ENCODE measurements around the gene STYXL2.

The STYXL2 gene

GRCh38 chr1:167114725-167115124, 20.9 kb downstream of the STYXL2 start:
- H3K27me3 Mint-ChIP-seq = no peaks in the 10 kb centered on the region
- peak overlapping the region; percentile 47 for H3K27ac Mint-ChIP-seq
- no peaks in the 10 kb centered on the region for H3K9me3 Mint-ChIP-seq
- H3K4me3 Mint-ChIP-seq = no peak overlapping the region
- peaks cover 27% of the 10 kb centered on the region for H3K4me1 Mint-ChIP-seq
- H3K36me3 Mint-ChIP-seq = peaks cover 8% of the 10 kb centered on the region

DNA sequence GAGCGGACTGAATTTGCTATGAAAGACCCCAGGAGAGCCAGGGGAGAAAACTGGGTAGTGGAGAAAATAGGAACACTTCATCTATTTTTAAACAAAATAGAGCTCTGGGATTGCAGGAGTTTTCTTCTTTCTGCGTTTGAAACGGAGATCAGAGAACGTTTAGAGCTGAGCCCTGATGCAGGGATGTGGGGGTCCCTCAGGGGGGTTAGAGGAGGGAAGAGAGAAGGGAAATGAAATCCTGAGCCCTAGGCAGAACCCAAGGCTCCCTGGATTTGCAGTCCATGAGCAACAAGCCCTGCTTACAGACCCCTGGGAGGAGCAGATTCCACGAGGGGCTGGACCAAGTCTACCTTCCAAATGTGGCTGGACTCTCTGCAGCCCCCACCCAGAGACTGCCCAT, 21.8 kb downstream of the STYXL2 start:
- H3K4me3 Mint-ChIP-seq = no peak overlapping the region
- no peaks in the 10 kb centered on the region for H3K27me3 Mint-ChIP-seq
- H3K36me3 Mint-ChIP-seq = peaks cover 2% of the 10 kb centered on the region
- no peak overlapping the region for H3K27ac Mint-ChIP-seq
- peaks cover 23% of the 10 kb centered on the region for H3K4me1 Mint-ChIP-seq
- H3K9me3 Mint-ChIP-seq = no peaks in the 10 kb centered on the region

DNA sequence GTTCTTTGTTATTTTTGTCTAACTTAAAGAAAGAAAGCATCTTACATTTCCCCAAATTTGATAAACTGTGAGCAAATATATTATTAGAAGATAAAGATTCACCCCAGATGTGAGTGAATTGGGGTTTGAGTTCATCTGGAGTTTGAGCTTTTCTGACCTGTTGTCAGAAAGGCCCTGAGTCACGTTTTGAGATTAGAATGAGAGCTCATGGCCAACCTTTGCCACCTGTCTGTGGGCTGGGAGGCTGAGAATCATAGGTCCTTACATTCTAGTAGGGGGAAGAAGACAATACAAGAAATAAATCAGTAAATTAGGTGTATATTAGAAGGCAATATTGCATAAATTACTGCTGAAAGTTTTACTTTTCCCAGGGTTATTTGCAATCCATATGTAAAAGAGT, 22.3 kb downstream of the STYXL2 start:
- Mint-ChIP-seq H3K4me1 (peaks cover 20% of the 10 kb centered on the region), H3K36me3 (no peaks in the 10 kb centered on the region), H3K27ac (no peak overlapping the region), H3K4me3 (no peak overlapping the region), H3K9me3 (no peaks in the 10 kb centered on the region), H3K27me3 (no peaks in the 10 kb centered on the region)

- H3K27ac Mint-ChIP-seq = no peak overlapping the region
- H3K36me3 Mint-ChIP-seq = no peaks in the 10 kb centered on the region
- H3K4me1 Mint-ChIP-seq = peaks cover 21% of the 10 kb centered on the region
- no peaks in the 10 kb centered on the region for H3K27me3 Mint-ChIP-seq
- no peak overlapping the region for H3K4me3 Mint-ChIP-seq
- H3K9me3 Mint-ChIP-seq = no peaks in the 10 kb centered on the region
Observed at GRCh38 chr1:167117225-167117624, 23.4 kb downstream of the STYXL2 start.

- H3K27ac Mint-ChIP-seq = no peak overlapping the region
- H3K4me1 Mint-ChIP-seq = peaks cover 18% of the 10 kb centered on the region
- H3K9me3 Mint-ChIP-seq = no peaks in the 10 kb centered on the region
- no peaks in the 10 kb centered on the region for H3K36me3 Mint-ChIP-seq
- no peaks in the 10 kb centered on the region for H3K27me3 Mint-ChIP-seq
- H3K4me3 Mint-ChIP-seq = no peak overlapping the region
Observed at GRCh38 chr1:167118188-167118587, 24.3 kb downstream of the STYXL2 start.

- peak overlapping the region; percentile 14 for H3K27ac Mint-ChIP-seq
- peaks cover 14% of the 10 kb centered on the region for H3K4me1 Mint-ChIP-seq
- no peaks in the 10 kb centered on the region for H3K27me3 Mint-ChIP-seq
- H3K4me3 Mint-ChIP-seq = no peak overlapping the region
- H3K9me3 Mint-ChIP-seq = no peaks in the 10 kb centered on the region
- H3K36me3 Mint-ChIP-seq = no peaks in the 10 kb centered on the region
Observed at GRCh38 chr1:167119696-167120095, 25.8 kb downstream of the STYXL2 start.

DNA sequence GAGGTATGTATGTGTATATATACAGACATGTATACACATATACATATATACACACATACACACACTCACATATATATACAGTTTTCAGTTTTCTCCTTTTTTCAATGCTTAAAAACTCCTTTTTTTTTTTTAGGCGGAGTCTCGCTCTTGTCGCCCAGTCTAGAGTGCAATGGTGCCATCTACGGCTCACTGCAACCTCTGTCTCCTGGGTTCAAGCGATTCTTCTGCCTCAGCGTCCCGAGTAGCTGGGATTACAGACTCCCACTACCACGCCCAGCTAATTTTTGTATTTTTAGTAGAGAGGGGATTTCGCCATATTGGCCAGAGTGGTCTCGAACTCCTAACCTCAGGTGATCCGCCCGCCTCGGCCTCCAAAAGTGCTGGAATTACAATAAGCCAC, 27.0 kb downstream of the STYXL2 start:
- H3K36me3 Mint-ChIP-seq = no peaks in the 10 kb centered on the region
- no peak overlapping the region for H3K27ac Mint-ChIP-seq
- peak overlapping the region; percentile 90 for H3K4me3 Mint-ChIP-seq
- peaks cover 1% of the 10 kb centered on the region for H3K27me3 Mint-ChIP-seq
- H3K9me3 Mint-ChIP-seq = no peaks in the 10 kb centered on the region
- H3K4me1 Mint-ChIP-seq = peaks cover 12% of the 10 kb centered on the region

DNA sequence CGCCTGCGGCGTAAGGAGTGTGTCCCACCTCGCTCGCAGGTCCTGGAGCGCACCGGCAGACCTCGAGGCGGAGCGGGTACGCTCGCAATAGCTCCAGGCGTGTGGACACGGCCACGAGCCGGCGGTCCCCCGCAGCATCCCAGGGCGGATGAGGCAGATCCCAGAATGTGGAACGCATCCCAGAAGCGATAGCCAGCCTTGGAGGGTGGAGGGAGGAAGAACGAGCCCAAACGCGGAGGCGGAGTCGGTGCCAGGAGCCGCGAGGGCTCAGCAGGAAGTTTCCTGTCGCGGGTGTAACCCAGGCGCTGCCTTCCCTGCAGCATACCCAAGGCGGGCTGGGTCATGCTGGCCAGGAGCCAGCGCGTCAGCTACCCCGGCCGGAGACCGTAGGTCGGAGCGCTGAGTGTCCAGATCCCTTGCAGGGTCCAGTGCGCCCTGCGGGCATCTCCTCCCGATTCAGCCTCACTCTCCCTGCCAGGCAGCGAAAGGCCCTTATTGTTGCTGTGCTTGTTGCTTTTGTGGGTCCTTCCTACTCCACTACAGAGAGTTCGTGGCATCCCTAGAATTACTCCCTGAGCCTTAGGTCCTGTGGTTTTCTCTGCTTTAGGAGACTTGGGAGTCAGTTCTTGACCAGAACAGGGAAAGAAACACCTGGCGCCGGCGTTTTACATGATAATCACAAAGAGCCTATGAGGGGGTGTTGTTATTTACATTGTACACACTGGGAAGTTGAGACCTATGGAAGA, 27.7 kb downstream of the STYXL2 start:
- H3K27ac Mint-ChIP-seq = no peak overlapping the region
- peak overlapping the region; percentile 90 for H3K4me3 Mint-ChIP-seq
- H3K4me1 Mint-ChIP-seq = peaks cover 12% of the 10 kb centered on the region
- H3K36me3 Mint-ChIP-seq = no peaks in the 10 kb centered on the region
- H3K27me3 Mint-ChIP-seq = peaks cover 1% of the 10 kb centered on the region
- H3K9me3 Mint-ChIP-seq = no peaks in the 10 kb centered on the region

GRCh38 chr1:167122121-167122480, 28.2 kb downstream of the STYXL2 start:
- Mint-ChIP-seq H3K27ac (no peak overlapping the region), H3K36me3 (no peaks in the 10 kb centered on the region), H3K27me3 (peaks cover 1% of the 10 kb centered on the region), H3K4me1 (peaks cover 12% of the 10 kb centered on the region), H3K9me3 (no peaks in the 10 kb centered on the region), H3K4me3 (peak overlapping the region; percentile 49)

DNA sequence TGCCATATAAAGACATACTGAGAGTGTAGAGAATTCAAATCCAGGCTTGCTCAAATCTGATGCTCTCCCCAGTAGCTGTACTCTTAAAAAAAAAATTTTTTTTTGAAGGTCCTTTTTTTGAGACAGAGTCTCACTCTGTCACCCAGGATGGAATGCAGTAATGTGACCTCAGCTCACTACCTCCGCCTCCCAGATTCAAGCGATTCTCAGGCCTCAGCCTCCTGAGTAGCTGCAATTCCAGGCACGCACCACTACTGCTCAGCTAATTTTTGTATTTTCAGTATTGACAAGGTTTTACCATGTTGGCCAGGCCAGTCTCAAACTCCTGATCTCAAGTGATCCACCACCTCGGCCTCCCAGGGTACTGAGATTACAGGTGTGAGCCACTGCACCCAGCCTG, 28.7 kb downstream of the STYXL2 start:
- Mint-ChIP-seq H3K4me1 (peaks cover 12% of the 10 kb centered on the region), H3K4me3 (peak overlapping the region; percentile 23), H3K9me3 (no peaks in the 10 kb centered on the region), H3K36me3 (no peaks in the 10 kb centered on the region), H3K27ac (no peak overlapping the region), H3K27me3 (peaks cover 1% of the 10 kb centered on the region)

DNA sequence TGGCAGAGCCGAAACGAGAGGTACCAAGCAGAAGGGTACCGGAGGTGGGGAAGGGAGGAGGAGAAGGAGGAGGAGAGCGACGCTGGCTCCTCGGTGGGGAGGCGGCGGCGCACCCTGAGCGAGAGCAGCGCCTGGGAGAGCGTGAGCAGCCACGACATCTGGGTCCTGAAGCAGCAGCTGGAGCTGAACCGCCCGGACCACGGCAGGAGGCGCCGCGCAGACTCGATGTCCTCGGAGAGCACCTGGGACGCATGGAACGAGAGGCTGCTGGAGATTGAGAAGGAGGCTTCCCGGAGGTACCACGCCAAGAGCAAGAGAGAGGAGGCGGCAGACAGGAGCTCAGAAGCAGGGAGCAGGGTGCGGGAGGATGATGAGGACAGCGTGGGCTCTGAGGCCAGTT, 32.4 kb downstream of the STYXL2 start:
- no peaks in the 10 kb centered on the region for H3K9me3 Mint-ChIP-seq
- H3K4me1 Mint-ChIP-seq = peaks cover under 1% of the 10 kb centered on the region
- no peak overlapping the region for H3K4me3 Mint-ChIP-seq
- peaks cover 3% of the 10 kb centered on the region for H3K27me3 Mint-ChIP-seq
- no peaks in the 10 kb centered on the region for H3K36me3 Mint-ChIP-seq
- H3K27ac Mint-ChIP-seq = no peak overlapping the region

DNA sequence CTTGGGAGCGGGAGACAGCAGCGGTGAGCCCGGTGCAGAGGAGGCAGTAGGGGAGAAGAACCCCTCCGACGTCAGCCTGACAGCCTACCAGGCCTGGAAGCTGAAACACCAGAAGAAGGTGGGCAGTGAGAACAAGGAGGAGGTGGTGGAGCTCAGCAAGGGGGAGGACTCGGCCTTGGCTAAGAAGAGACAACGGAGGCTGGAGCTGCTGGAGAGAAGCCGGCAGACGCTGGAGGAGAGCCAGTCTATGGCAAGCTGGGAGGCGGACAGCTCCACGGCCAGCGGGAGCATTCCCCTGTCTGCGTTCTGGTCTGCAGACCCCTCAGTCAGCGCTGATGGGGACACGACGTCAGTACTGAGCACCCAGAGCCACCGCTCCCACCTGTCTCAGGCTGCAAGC, 32.9 kb downstream of the STYXL2 start:
- no peak overlapping the region for H3K27ac Mint-ChIP-seq
- H3K27me3 Mint-ChIP-seq = peaks cover 3% of the 10 kb centered on the region
- no peaks in the 10 kb centered on the region for H3K36me3 Mint-ChIP-seq
- no peak overlapping the region for H3K4me3 Mint-ChIP-seq
- H3K9me3 Mint-ChIP-seq = no peaks in the 10 kb centered on the region
- no peaks in the 10 kb centered on the region for H3K4me1 Mint-ChIP-seq

- Mint-ChIP-seq H3K27me3 (peaks cover 3% of the 10 kb centered on the region), H3K36me3 (no peaks in the 10 kb centered on the region), H3K27ac (no peak overlapping the region), H3K9me3 (no peaks in the 10 kb centered on the region), H3K4me1 (no peaks in the 10 kb centered on the region), H3K4me3 (no peak overlapping the region)
Observed at GRCh38 chr1:167127236-167127635, 33.4 kb downstream of the STYXL2 start.

DNA sequence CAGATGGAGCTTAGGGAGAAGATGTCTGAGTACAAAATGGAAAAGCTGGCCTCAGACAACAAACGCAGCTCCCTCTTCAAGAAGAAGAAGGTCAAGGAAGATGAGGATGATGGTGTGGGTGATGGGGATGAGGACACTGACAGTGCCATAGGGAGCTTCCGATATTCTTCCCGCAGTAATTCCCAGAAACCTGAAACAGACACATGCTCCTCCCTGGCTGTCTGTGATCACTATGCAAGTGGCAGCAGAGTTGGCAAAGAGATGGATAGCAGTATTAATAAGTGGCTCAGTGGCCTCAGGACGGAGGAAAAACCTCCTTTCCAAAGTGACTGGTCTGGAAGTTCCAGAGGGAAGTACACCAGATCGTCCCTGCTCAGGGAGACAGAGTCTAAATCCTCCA, 33.8 kb downstream of the STYXL2 start:
- no peaks in the 10 kb centered on the region for H3K9me3 Mint-ChIP-seq
- no peaks in the 10 kb centered on the region for H3K4me1 Mint-ChIP-seq
- H3K4me3 Mint-ChIP-seq = no peak overlapping the region
- no peak overlapping the region for H3K27ac Mint-ChIP-seq
- no peaks in the 10 kb centered on the region for H3K36me3 Mint-ChIP-seq
- peaks cover 3% of the 10 kb centered on the region for H3K27me3 Mint-ChIP-seq

DNA sequence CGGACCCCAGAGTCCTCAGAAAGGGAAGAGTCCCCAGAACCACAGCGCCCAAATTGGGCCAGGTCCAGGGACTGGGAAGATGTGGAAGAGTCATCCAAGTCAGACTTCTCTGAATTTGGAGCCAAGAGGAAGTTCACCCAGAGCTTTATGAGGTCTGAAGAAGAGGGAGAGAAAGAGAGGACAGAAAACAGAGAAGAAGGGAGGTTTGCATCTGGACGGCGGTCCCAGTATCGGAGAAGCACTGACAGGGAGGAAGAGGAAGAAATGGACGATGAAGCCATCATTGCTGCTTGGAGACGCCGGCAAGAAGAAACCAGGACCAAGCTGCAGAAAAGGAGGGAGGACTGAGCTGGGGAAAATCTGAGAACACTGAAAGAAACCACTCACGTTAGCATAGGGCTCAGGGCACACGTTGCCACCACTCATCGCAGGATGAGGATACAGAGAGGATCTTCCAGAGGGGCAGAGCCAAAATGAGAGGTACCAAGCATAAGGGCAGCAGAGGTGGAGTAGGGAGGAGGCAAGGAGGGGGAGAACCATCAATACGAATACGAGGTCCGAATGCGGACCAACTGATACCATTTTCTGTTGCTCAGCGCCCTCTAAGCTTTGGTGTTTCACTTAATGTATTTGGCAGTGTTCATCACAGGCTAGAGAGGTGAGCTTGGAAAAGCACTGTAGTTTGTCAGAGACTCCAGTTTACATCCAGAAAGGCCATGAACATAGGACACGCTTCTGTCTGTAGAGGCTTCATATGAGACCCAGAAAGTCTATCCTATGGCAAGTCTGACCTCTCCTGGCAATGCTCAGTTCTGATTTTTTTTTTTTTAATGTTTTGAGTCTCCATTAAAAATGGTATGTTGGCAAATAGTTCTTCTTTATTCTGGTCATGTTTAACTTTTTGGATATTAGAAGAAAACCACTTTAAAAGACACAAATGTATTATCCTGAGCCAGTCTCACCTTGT, 34.7 kb downstream of the STYXL2 start:
- Mint-ChIP-seq H3K27me3 (peaks cover 3% of the 10 kb centered on the region), H3K9me3 (no peaks in the 10 kb centered on the region), H3K36me3 (no peaks in the 10 kb centered on the region), H3K27ac (no peak overlapping the region), H3K4me3 (no peak overlapping the region), H3K4me1 (no peaks in the 10 kb centered on the region)

DNA sequence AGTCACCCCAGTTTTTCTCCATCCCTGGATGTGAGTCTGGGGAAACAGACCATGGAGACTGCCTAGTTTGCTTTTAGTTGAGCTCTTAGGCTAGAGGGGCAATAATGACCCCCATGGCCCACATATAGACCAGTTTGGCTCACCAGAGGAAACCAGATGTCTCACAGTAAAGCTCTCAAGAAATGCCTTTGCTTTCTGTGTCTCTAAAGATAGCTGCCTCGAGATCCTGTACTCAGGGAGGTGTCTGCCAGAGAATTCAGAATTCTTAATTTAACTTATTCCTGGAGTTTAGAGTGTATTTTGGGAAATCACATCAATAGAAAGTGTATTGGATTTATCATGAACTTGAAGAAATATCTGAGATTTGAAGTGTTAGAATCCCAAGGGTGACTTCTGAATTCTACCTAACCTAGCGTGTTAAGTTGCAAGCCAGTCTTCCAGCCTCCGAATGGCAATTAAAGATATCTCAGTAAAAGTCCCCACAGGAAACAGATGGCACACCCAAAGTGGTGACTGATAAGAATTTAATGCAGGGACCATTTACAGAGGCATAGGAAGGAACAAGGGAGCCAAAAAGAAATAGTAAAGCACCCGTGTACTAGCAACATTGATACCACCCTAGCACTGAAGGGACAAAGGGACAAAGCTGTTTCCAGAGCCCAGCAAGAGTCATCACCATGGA, 37.1 kb downstream of the STYXL2 start:
- H3K27ac Mint-ChIP-seq = no peak overlapping the region
- no peak overlapping the region for H3K4me3 Mint-ChIP-seq
- H3K4me1 Mint-ChIP-seq = no peaks in the 10 kb centered on the region
- H3K36me3 Mint-ChIP-seq = no peaks in the 10 kb centered on the region
- no peaks in the 10 kb centered on the region for H3K9me3 Mint-ChIP-seq
- peaks cover 1% of the 10 kb centered on the region for H3K27me3 Mint-ChIP-seq

Measured in activated naive CD4-positive, alpha-beta T cell treated with anti-CD3 and anti-CD28 coated beads, Interleukin-2, amount 50 U/mL, for 24 hours (primary cell).